Medulla oblongata (tissue), 1 donor: ENCODE data around the gene TUSC1.
"Not testable (repeated sequence)": the region's sequence is repeated elsewhere in the genome, so short reads cannot be mapped to it uniquely, and the experiment has no call there.

ENCODE experiments used
- DNase-seq: peaks from one replicate; pipeline ENCODE4 v3.0.0-alpha.2; 2015; ENCODE audit errors: extremely low spot score

Gene TUSC1

GRCh38 chr9:25678147-25678666 is at the start of gene TUSC1:
TUSC1 (minus strand) TSS chr9:25678444; CDS start chr9:25678312, 132 bp downstream.
- peak; percentile 81 for DNase-seq

GRCh38 chr9:25726871-25727410 is 48.7 kb upstream of the TUSC1 start:
- DNase-seq = no peak

- no peak for DNase-seq
Observed at GRCh38 chr9:25724424-25724823, 46.2 kb upstream of the TUSC1 start.

GRCh38 chr9:25716220-25716872 is 38.1 kb upstream of the TUSC1 start:
- DNase-seq = peak; percentile 66

GRCh38 chr9:25709941-25710340 is 31.7 kb upstream of the TUSC1 start:
- DNase-seq = no peak

GRCh38 chr9:25704800-25705199 is 26.6 kb upstream of the TUSC1 start:
- DNase-seq = no peak

GRCh38 chr9:25703701-25704357 is 25.6 kb upstream of the TUSC1 start:
- DNase-seq = no peak

GRCh38 chr9:25702536-25702935 is 24.3 kb upstream of the TUSC1 start:
- DNase-seq = no peak

- not testable (repeated sequence) for DNase-seq
Observed at GRCh38 chr9:25700899-25701298, 22.7 kb upstream of the TUSC1 start.

- DNase-seq = no peak
Observed at GRCh38 chr9:25700430-25700829, 22.2 kb upstream of the TUSC1 start.

- DNase-seq = no peak
Observed at GRCh38 chr9:25691786-25692185, 13.5 kb upstream of the TUSC1 start.

- DNase-seq = no peak
Observed at GRCh38 chr9:25684321-25684720, 6.1 kb upstream of the TUSC1 start.

GRCh38 chr9:25681266-25681665 is 3.0 kb upstream of the TUSC1 start:
- DNase-seq = no peak

GRCh38 chr9:25678846-25679360 is 659 bp upstream of the TUSC1 start:
- DNase-seq = peak; percentile 14

GRCh38 chr9:25677301-25678146 is 720 bp downstream of the TUSC1 start:
- peak; percentile 83 for DNase-seq

- not testable (repeated sequence) for DNase-seq
Observed at GRCh38 chr9:25675858-25676257, 2.4 kb downstream of the TUSC1 start.

- DNase-seq = no peak
Observed at GRCh38 chr9:25658571-25658970, 19.7 kb downstream of the TUSC1 start.

- no peak for DNase-seq
Observed at GRCh38 chr9:25654417-25654816, 23.8 kb downstream of the TUSC1 start.

GRCh38 chr9:25648116-25648515 is 30.1 kb downstream of the TUSC1 start:
- DNase-seq = no peak

GRCh38 chr9:25636026-25636425 is 42.2 kb downstream of the TUSC1 start:
- DNase-seq = no peak

- DNase-seq = no peak
Observed at GRCh38 chr9:25629231-25629630, 49.0 kb downstream of the TUSC1 start.
